GM13976 (cell line): ENCODE data around the gene CEP85.

ENCODE experiments used
- DNase-seq: peaks from one replicate; pipeline ENCODE4 v3.0.0; 2012; ENCODE audit warnings: low spot score
- in situ Hi-C: fragments of 300-500 bp; cut with MboI; formaldehyde crosslinking; loops from one replicate; pipeline ENCODE4 v1.12.0; 2022; ENCODE audit warnings: low sequenced_read_pairs, mixed read lengths, inconsistent platforms; ENCODE audit not compliant: unreplicated experiment
- TF ChIP-seq, protein P1 (sequence below): IDR thresholded peaks from 2 replicates; pipeline ENCODE4 v1.5.1; 2012; ENCODE audit warnings: borderline replicate concordance, mild to moderate bottlenecking; ENCODE audit not compliant: insufficient read depth; ENCODE audit errors: extremely low read depth, missing control alignments, control extremely low read depth

Gene CEP85

DNA sequence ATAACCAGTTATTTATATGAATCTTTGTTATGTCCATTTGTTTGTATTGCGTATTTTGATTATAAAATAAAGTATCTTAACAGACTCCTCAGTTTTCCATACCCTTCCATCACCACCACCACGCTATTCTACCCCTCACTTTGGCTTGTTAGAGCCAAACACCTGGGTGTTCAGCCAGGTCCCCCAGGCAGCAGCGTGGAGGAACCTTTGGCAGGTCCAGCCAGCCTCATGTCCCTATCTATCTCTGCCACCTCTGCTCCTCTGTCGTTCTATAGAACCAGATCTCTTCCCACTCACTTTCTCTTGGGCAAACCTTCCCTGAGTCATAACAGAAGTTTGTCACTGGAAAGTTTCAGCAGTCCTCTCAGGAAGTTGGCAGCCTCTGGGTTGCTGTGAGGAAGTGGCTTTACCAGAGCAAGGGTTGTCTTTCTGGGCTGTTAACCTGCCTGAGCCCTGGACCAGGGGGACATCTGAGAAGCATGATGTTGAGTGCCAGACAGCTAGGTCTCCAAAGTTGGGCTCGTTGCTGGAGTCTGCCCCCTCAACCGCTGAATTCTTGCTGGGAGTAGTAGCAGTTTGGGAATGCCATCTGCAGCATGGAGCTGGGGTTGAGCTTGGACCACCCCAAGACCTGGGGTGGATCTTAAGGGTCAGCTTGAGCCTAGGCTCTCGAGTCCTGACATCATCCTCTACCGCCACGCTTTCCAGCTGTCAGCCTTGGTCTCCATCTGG, 44.9 kb downstream of the CEP85 start:
- in situ Hi-C loops: no loop called here
- TF ChIP-seq, protein P1, sequence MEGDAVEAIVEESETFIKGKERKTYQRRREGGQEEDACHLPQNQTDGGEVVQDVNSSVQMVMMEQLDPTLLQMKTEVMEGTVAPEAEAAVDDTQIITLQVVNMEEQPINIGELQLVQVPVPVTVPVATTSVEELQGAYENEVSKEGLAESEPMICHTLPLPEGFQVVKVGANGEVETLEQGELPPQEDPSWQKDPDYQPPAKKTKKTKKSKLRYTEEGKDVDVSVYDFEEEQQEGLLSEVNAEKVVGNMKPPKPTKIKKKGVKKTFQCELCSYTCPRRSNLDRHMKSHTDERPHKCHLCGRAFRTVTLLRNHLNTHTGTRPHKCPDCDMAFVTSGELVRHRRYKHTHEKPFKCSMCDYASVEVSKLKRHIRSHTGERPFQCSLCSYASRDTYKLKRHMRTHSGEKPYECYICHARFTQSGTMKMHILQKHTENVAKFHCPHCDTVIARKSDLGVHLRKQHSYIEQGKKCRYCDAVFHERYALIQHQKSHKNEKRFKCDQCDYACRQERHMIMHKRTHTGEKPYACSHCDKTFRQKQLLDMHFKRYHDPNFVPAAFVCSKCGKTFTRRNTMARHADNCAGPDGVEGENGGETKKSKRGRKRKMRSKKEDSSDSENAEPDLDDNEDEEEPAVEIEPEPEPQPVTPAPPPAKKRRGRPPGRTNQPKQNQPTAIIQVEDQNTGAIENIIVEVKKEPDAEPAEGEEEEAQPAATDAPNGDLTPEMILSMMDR: no peak
- no peak for DNase-seq

DNA sequence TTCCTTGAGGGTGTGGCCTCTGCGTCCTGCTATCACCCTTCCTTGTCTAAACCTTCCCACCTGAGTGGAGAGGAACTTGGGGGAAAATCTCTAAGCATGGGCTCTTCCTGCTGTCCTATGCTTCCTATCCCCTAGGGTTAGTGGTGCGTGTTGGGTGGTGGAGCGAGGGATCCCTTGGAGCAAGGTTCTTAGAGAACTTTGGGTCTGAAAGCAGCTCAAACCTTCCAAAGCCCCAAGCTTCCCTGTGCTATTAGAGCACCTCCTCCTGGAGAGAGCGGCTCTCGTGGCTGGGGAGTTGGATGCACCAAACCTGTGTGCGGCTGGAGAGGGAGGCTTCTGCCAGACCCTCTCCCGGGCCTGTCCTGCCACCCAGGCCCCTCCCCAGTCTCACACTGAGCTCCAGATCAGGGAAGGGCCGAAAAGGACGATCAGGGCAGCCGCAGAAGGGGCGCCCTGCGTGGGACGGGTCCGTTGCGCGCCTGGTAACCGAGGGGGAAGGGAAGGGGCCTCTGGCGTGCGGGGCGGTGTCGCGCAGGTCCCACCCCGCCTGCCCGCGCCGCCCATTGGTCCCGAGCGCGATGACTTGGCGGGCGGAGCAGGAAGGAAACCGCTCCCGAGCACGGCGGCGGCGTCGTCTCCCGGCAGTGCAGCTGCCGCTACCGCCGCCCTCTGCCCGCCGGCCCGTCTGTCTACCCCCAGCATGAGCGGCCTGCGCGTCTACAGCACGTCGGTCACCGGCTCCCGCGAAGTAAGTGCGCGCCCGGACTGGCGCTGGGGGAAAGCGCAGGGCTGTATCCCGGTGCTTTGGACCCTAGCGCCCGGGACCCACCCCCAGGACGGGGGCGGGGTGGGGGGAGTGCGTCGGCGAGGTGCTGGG, 45.7 kb downstream of the CEP85 start, which contains the start of gene SH3BGRL3:
Gene SH3BGRL3 (plus strand): TSS at position 631 of the 877 bp plus-strand sequence. CDS start 70 bp downstream, at position 701.
- in situ Hi-C loops: loop anchor here (5.0 kb wide), 1 partner anchor 43 kb away; no protein-coding TSS in a partner anchor
- TF ChIP-seq, protein P1: peak; percentile 45
- peak; percentile 97 for DNase-seq

- DNase-seq: peak; percentile 47
- in situ Hi-C loops: loop anchor here (5.0 kb wide), 1 partner anchor 42 kb away; no protein-coding TSS in a partner anchor
- TF ChIP-seq, protein P1: no peak
Measured at GRCh38 chr1:26280333-26281042, 46.5 kb downstream of the CEP85 start.

DNA sequence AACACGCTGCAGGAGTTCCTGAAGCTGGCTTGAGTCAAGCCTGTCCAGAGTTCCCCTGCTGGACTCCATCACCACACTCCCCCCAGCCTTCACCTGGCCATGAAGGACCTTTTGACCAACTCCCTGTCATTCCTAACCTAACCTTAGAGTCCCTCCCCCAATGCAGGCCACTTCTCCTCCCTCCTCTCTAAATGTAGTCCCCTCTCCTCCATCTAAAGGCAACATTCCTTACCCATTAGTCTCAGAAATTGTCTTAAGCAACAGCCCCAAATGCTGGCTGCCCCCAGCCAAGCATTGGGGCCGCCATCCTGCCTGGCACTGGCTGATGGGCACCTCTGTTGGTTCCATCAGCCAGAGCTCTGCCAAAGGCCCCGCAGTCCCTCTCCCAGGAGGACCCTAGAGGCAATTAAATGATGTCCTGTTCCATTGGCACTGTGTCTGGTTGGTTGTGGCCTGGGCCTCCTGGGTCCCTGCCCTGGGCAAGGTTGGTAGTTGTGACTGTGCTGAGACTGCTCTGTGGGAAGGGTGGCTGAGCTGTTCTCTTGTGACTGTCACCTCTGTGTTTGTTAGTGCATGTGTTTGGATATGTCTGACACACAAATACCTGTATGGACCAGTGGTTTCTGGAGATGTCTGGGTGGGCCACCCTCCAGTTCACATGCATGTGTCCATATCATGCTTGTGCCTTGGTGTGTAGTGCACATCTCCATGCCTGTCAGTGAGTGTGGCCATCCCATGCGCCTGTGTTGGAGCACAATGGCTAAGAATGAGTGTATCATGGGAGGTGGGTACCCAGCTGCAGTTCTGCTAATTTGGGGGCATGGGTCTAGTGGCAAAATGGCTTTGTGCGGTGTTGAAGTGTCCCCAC, 47.3 kb downstream of the CEP85 start:
- DNase-seq: peak; percentile 19
- TF ChIP-seq, protein P1: no peak
- in situ Hi-C loops: loop anchor here (5.0 kb wide), 1 partner anchor 41 kb away; no protein-coding TSS in a partner anchor

DNA sequence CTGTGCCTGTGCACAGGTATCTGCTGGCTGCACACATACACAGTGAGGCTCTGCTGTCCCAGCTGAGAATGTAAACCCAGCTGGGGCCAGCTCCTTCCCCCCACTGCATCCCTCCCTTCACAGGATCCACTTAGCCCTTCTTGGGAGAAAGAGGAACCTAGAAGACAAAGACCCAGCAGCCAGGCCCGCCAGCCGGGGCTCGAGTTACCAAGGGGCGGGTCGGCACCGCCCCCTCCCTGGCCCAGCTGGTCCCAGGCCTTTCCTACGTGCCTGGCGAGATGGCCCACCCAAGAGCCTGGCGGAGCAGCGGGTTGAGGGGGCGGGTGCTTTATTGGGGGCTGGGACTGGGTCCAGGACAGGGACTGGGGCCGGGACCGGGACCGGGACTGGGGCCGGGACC, 48.0 kb downstream of the CEP85 start:
- in situ Hi-C loops: loop anchor here (5.0 kb wide), 1 partner anchor 40 kb away; no protein-coding TSS in a partner anchor
- no peak for DNase-seq
- TF ChIP-seq, protein P1: no peak
